ENCODE data around the gene UBE2Q1.

UBE2Q1 gene

DNA sequence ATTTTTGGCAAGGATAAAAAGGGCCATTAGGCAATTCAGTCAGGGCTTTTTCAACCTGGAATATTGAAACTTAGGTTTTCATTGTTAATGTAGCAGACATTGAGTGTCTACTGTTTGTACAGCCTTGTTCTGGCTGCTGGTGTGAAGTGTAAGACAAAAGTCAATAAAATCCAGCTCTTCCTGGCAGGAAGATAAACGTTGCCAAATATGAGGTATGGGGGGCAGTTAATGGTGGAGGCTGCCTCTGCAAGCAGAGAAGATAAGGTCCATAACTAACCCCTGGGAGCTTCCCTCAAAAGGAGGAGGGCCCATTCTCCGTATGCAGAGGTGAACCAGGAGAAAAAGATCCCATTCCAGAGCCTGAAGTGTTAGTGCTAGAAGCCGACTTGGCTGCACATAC, 36.8 kb downstream of the UBE2Q1 start:
- intact Hi-C loops (cut with DNase I) = no loop called here
- no peak for DNase-seq

DNA sequence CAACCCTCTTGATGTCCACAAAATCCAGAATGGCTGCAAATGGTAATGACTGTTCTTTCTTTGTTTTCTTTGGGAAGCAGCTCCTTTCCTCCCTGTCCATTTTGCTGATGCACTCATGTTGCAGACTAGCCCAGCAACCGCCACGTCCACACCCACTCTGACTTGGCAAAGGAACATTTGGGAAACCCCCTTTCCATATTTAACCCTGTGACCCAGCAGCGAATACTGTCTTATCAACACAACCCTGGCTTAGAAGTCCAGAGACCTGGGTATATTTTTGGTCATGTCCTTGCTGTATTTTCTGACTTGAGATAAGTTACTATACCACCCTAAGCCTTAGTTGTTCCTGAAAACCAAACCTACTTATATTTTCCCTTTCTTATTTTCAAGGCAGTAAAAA, 38.1 kb downstream of the UBE2Q1 start:
- DNase-seq = no peak
- intact Hi-C loops (cut with DNase I) = no loop called here

DNA sequence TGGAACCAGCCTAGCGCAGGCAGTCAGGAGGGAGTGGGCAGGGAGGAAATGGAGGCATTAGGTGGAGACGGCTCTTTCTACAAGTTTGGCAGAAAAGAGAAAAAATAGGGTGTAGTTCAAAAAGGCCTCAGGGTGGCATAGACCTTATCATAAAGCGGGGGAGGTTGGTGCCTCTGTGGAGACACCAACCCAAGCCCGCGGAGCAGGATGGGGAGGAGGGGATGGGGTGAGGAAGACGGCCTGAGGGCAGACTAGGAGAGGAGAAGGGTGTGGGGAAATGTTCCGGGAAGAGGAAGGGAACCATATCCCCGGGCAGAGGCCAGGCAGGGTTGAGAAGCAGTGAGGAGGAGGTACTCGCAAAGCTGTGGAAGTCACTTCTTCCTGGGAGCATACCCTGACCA, 38.9 kb downstream of the UBE2Q1 start:
- intact Hi-C loops (cut with DNase I) = no loop called here
- no peak for DNase-seq

DNA sequence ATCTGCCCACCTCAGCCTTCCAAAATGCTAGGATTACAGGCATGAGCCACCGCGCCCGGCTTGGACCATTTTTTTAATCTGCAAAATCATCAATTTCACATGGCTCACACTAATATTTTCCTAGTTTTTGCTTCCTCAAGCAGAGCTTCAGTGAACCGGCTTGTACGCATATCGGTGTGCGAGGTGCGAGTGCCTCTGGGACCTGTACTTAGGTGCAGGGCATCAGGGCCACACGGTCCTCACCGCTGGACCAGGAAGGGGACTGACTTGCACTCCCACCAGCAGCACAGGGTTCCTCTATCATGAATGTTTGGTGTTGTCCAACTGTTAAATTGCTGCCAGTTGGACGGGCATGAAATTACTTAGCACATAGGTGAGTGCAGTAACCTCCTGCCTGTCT, 40.8 kb downstream of the UBE2Q1 start:
- no peak for DNase-seq
- intact Hi-C loops (cut with DNase I) = no loop called here

DNA sequence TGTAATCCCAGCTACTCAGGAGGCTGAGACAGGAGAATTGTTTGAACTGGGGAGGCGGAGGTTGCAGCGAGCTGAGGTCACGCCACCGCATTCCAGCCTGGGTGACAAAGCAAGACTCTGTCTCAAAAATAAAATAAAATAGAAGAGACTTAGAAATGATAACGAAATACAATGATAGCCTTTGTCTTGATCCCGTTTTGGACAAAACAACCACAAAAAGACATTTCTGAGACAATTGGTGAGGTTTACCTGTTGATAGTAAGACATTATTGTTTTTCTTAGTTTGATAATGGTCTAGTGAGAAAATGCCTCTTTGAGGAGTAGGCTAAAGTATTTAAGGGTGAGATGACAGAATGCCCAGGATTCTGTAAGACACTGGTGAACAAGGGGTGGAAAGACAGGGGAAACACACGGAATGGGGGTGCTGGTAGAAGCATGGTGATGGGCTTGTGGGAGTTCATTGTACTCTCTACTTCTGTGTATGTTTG, 44.4 kb downstream of the UBE2Q1 start:
- intact Hi-C loops (cut with DNase I) = no loop called here
- DNase-seq = no peak

DNA sequence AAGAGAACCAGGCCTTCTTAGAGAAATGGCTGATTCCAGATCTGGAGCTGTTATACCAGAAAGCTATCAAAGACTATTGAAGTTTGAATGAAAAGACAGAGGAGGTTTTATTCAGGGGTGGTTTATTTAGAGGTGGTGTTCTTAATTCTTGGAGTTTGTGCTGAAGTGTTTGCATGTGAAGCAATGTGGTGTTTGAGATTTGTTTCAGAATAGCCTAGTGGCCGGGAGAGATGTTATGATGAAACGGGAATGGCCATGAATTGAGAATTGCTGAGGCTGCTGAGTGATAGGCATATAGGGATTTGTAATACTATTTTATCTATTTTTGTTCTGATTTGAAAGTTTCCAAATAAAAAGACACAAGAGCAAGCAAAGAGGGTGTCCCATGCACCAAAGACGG, 45.7 kb downstream of the UBE2Q1 start:
- no peak for DNase-seq
- intact Hi-C loops (cut with DNase I) = no loop called here

DNA sequence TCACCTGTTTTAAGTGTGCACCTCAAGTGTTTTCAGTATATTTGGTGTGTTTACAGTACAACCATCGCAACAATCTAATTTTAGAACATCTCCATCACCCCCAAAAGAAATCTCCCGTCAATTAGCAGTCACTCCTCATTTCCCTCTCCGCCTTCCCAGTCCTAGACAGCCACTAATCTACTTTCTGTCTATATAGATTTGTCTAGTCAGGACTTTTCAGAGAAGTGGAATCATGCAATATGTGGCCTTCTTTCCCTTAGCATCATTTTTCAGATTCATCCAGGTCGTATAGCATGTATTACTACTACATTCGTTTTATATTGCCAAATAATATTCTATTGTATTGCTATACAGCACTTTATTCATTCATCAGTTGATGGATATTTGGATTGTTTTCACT, 54.6 kb downstream of the UBE2Q1 start:
- intact Hi-C loops (cut with DNase I) = no loop called here
- DNase-seq = no peak

DNA sequence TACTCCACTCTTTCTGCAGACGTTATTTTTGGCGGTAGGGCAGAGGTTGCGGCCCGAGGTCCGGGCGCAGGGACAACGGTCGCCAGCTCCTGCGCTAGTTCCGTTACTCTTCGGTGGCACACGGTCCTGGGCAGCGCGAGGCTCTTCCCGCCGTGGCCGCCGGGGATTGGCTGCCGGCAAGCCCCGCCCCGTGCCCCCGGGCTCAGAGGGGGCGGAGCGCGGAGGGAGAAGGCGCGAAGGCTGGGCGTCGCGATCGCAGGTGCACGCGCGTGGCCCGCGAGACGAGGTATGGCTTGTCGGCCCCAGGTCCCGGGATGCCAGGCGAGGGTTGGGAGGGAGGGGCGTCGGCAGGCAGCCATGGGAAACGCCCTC, 55.7 kb downstream of the UBE2Q1 start:
- intact Hi-C loops (cut with DNase I) = no loop called here
- no peak for DNase-seq

DNA sequence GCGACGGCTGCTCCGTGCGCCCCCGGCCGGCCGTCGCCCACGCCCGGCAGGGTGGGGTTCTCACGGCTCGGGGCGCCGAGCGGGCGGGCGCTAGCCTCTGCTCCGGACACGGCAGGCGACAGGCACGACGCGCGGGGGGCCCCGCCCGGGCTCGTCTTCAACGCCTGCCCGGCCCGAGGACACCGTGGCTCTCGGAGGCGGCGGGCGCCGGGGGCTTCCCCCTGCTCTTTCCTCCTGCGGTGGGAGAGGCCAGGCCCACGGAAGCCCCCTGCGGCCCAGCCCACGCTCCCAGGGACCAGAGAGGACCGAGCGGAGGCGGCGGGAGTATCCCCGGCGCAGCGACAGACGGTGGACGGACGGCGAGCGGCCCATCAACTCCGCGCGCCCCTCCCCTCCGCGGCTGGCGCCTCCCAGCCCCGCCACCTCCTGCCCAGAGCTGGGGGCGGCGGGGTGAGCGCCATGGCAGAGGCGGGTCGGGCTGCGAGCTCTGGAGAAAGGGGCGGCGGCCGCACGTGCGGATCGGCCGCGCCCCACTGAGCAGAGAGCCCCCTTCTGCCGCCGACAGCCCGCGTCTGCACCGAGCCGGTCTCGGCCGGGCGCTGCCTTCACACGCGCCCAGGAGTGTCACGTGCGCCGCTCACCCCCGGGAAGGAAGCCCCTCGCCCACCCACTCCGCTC, 56.3 kb downstream of the UBE2Q1 start, which contains the start of the genes SHE and TDRD10:
SHE (minus strand) TSS at position 347 of the 678 bp plus-strand sequence. CDS start 386 bp downstream, outside the sequence.
TDRD10 (plus strand) TSS at position 154 of the 678 bp plus-strand sequence. CDS start 4,685 bp downstream, outside the sequence.
- intact Hi-C loops (cut with DNase I) = no loop called here
- no peak for DNase-seq

DNA sequence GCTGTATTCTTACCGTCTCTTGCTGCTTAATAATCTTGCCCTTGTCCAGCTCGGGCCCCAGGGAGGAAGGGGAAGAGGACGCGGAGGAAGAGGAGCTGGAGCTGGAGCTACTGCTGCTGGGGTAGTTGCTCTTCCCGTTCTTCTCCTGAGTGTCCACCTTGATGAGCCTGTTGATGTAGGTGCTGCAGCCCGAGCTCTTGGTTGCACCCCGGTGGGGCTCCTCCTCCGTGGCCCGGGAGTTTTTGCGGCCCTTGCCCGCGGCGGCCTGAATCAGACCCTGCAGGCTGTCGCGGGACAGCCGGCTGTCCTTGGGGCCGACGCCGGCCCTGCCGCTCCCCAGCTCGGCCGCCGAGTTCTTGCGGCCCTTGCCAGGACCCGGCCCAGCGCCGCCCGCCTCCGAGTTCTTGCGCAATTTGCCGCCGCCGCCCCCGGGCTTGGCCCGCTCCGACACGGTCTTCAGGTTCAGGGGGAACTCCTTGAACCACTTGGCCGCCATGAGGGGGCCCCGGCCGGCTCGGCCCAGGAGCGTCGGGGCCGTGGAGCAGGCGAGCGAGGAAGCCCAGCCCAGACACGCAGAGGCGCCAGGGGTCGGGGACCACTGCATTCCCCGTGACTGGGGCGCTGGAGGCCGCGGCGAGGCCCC, 56.9 kb downstream of the UBE2Q1 start:
- intact Hi-C loops (cut with DNase I) = no loop called here

DNA sequence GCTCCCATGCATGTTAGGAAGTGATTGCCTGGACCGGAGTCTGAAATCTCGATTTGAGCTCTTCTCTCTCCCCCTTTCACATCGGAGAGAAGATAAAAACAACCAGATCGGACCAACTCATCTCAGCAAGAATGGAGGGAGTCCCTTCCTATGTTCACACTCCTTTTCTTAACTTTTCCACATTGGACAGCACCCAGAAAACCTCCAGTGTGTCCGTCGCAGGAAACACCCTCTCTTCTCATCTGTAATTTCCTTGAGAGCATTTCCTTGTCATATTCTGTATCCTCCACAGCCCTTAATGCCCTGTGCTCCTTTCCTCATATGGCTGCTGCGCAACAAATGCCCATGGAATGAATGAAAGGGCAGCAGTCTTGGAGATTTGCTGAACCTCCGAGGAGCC, 57.9 kb downstream of the UBE2Q1 start:
- intact Hi-C loops (cut with DNase I) = no loop called here
- no peak for DNase-seq

More for the DNA sequence above, 56.9 kb downstream of the UBE2Q1 start:
- DNase-seq = no peak

DNA sequence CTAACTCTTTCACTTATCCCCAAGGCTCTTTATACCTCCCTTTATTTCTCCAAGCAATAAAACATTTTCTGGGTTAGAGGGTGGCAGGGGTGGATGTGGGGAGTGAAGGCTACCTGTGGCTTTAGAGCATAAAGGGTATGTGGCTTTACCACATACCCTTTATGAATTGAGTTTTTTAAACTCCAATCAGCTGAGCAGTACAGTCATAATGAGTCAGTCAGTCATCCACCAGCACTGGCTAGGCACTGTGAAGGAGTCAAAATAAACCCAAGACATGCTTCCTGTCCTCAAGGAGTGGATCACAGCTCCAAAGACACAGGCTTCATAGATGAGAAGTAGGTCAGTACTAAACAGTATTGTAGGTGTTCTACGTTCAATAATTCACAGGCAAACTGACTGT, 59.0 kb downstream of the UBE2Q1 start:
- intact Hi-C loops (cut with DNase I) = no loop called here
- DNase-seq = no peak
